Keratinocyte (primary cell): Measurements from ENCODE around the gene KCNN4. TPM values are rescaled to one million over a fixed set of nuclear protein-coding genes. Genes with fewer than 3 reads are reported as not detected.

ENCODE experiments used
- DNase-seq: peaks from one replicate; pipeline ENCODE4 v3.0.0-alpha.2; 2011; ENCODE audit warnings: low read depth, missing footprints, low spot score
- FAIRE-seq: peaks from 2 replicates; lab custom pipeline; 2011; peaks lifted over from hg19 to GRCh38; lab: Jason Lieb, UNC
- H2AFZ ChIP-seq: 2 replicates; pipeline ENCODE4 v1.6.0; 2012; ENCODE audit warnings: low read length, control low read depth, inconsistent platforms; ENCODE audit not compliant: control insufficient read depth
- H3K27ac ChIP-seq: 2 replicates; pipeline ENCODE4 v1.5.1; 2011; ENCODE audit warnings: low read length; ENCODE audit not compliant: control insufficient read depth, insufficient read depth
- H3K27me3 ChIP-seq: 3 replicates; pipeline ENCODE4 v1.6.0; 2011; ENCODE audit warnings: low read length; ENCODE audit not compliant: control insufficient read depth, insufficient read depth; ENCODE audit errors: extremely low read depth
- H3K36me3 ChIP-seq, 2 experiments: 2 replicates in 1 of 2; 3 replicates in 1 of 2; pipeline ENCODE4 v1.5.1; 2011; ENCODE audit warnings: low read length in 2 of 2, mild to moderate bottlenecking in 1 of 2; ENCODE audit not compliant: control insufficient read depth in 2 of 2, insufficient read depth in 2 of 2; ENCODE audit errors: extremely low read depth in 1 of 2
- H3K4me1 ChIP-seq: 3 replicates; pipeline ENCODE4 v1.5.1; 2011; ENCODE audit warnings: low read length; ENCODE audit not compliant: control insufficient read depth, insufficient read depth; ENCODE audit errors: extremely low read depth
- H3K4me2 ChIP-seq: 3 replicates; pipeline ENCODE4 v1.6.0; 2011; ENCODE audit warnings: low read depth, low read length; ENCODE audit not compliant: control insufficient read depth, insufficient read depth; ENCODE audit errors: extremely low read depth
- H3K4me3 ChIP-seq, 3 experiments: fragments of 200-600 bp in 1 of 3; sonication (generic) in 1 of 3; 2 replicates in 2 of 3; 3 replicates in 1 of 3; pipeline ENCODE4 v1.5.1; 2011 to 2016; ENCODE audit warnings: low read length in 3 of 3, mild to moderate bottlenecking in 3 of 3, control low read depth in 2 of 3, inconsistent platforms in 1 of 3, low read depth in 1 of 3, mixed read lengths in 1 of 3, mixed run types in 1 of 3, moderate library complexity in 1 of 3; ENCODE audit not compliant: control insufficient read depth in 2 of 3, insufficient read depth in 2 of 3; ENCODE audit errors: extremely low read depth in 1 of 3
- H3K79me2 ChIP-seq: 2 replicates; pipeline ENCODE4 v1.6.0; 2012; ENCODE audit warnings: low read length; ENCODE audit not compliant: control insufficient read depth, insufficient read depth
- H3K9ac ChIP-seq: 3 replicates; pipeline ENCODE4 v1.6.0; 2011; ENCODE audit warnings: low read length; ENCODE audit not compliant: control insufficient read depth, insufficient read depth; ENCODE audit errors: extremely low read depth
- H3K9me1 ChIP-seq: 3 replicates; pipeline ENCODE4 v1.6.0; 2011; ENCODE audit warnings: low read length; ENCODE audit not compliant: control insufficient read depth, insufficient read depth; ENCODE audit errors: extremely low read depth
- H3K9me3 ChIP-seq: 2 replicates; pipeline ENCODE4 v1.5.1; 2012; ENCODE audit warnings: low read depth, low read length; ENCODE audit not compliant: control insufficient read depth
- H4K20me1 ChIP-seq: 3 replicates; pipeline ENCODE4 v1.6.0; 2011; ENCODE audit warnings: low read length; ENCODE audit not compliant: control insufficient read depth, insufficient read depth; ENCODE audit errors: extremely low read depth
- EZH2 ChIP-seq: IDR thresholded peaks from one replicate; pipeline ENCODE4 v1.6.1; 2012; ENCODE audit warnings: inconsistent platforms, mild to moderate bottlenecking, low read length, moderate library complexity
- dilution Hi-C: fragments of 300-500 bp; cut with MboI; formaldehyde crosslinking; loops from one replicate; pipeline ENCODE4 v1.7.0; 2020; ENCODE audit warnings: low sequenced_read_pairs; ENCODE audit not compliant: extremely low pct_ligation_motif_present
- polyA plus RNA-seq, 5 experiments: library from polyadenylated mRNA; depleted of rRNA in 3 of 5; stranded (reverse) in 3 of 5; stranded (forward) in 1 of 5; unstranded in 1 of 5; fragments of >200 nt; gene quantifications; 1 replicate in 1 of 5; 2 replicates in 3 of 5; 3 replicates in 1 of 5; pipeline versions ENCODE4 v1.2.1 to v1.2.3, GENCODE V29; 2011 to 2012; ENCODE audit warnings: missing spikeins in 2 of 5, low read depth in 1 of 5, low replicate concordance in 1 of 5
- TF ChIP-seq, protein P1 (sequence below), 3 experiments: IDR thresholded peaks in 1 of 3; conservative IDR thresholded peaks in 1 of 3; optimal IDR thresholded peaks in 1 of 3; 2 replicates in 2 of 3; 3 replicates in 1 of 3; pipeline versions ENCODE3 to v1.5.1; 2011; ENCODE audit warnings: low read length in 3 of 3, mild to moderate bottlenecking in 3 of 3, moderate library complexity in 2 of 3, control low read depth in 1 of 3, inconsistent platforms in 1 of 3; ENCODE audit not compliant: insufficient read depth in 2 of 3; ENCODE audit errors: extremely low read depth in 1 of 3

Gene KCNN4
- polyA plus RNA-seq, 1 donor (not counting 4 experiments of a cell fraction or from before 2014, with no cell fraction given) = 9.8 TPM

DNA sequence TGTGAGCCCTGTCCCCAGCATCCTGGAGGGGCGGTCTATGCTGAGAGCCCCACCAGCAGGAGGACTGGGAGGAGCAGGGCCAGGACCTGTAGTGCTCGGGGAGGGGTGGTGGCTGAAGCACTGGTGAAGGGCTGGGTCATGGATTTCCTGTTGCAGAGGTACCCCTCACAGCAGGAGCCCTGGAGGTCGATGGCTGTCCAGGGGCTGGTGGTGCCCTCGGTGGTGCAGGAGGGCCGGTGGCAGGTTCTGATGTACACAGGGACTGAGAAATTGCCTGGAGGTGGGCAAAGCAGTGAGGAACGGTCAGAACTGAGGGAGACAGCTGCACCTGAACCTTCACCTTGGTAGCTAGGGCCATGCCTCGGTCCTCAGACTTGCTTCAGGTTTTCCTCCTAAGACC lies 16.8 kb upstream of the KCNN4 start:
- no peak overlapping the region for H3K27ac ChIP-seq
- TF ChIP-seq, protein P1, sequence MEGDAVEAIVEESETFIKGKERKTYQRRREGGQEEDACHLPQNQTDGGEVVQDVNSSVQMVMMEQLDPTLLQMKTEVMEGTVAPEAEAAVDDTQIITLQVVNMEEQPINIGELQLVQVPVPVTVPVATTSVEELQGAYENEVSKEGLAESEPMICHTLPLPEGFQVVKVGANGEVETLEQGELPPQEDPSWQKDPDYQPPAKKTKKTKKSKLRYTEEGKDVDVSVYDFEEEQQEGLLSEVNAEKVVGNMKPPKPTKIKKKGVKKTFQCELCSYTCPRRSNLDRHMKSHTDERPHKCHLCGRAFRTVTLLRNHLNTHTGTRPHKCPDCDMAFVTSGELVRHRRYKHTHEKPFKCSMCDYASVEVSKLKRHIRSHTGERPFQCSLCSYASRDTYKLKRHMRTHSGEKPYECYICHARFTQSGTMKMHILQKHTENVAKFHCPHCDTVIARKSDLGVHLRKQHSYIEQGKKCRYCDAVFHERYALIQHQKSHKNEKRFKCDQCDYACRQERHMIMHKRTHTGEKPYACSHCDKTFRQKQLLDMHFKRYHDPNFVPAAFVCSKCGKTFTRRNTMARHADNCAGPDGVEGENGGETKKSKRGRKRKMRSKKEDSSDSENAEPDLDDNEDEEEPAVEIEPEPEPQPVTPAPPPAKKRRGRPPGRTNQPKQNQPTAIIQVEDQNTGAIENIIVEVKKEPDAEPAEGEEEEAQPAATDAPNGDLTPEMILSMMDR (optimal IDR thresholded peaks at IDR 0.05 in 1 of 3, IDR thresholded peaks at IDR 0.05 in 1 of 3, conservative IDR thresholded peaks at IDR 0.05 in 1 of 3; ENCODE audit: extremely low read depth in 1 of 3, insufficient read depth in 2 of 3, low read length in 3 of 3) = no peak
- no peaks in the 10 kb centered on the region for H3K9me1 ChIP-seq
- no peaks in the 10 kb centered on the region for H4K20me1 ChIP-seq
- H3K9ac ChIP-seq = no peak overlapping the region
- dilution Hi-C loops = no loop called here
- FAIRE-seq (no peak), DNase-seq (no peak)
- no peak overlapping the region for H3K4me2 ChIP-seq
- no peak overlapping the region for H3K4me3 ChIP-seq
- no peaks in the 10 kb centered on the region for H3K9me3 ChIP-seq
- H2AFZ ChIP-seq = no peak overlapping the region
- H3K79me2 ChIP-seq = no peaks in the 10 kb centered on the region
- no peaks in the 10 kb centered on the region for H3K27me3 ChIP-seq
- H3K4me1 ChIP-seq = peaks cover 13% of the 10 kb centered on the region
- H3K36me3 ChIP-seq = no peaks in the 10 kb centered on the region

DNA sequence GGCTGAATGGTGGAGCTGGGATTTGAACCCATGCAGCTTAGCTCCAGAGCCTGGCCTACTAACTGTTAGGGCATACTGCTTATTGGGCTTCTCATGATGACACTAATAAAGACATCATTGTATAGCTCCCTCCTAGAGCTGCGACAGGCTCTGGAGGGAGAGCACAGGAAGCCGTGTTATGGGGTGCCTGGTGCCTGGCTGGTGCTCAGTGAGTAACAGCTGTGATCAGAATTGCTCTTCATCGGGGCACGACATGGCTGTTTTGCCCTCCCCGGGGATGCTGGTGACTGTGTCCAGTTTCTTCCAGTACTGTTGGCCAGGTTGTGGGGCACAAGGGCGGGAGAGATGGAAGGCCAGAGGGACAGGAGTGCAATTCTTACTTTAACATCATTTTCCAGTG lies 16.3 kb upstream of the KCNN4 start:
- Histone ChIP-seq H3K27ac (no peak overlapping the region), H3K9me3 (no peaks in the 10 kb centered on the region), H3K27me3 (no peaks in the 10 kb centered on the region), H3K79me2 (no peaks in the 10 kb centered on the region), H2AFZ (no peak overlapping the region), H3K4me1 (peaks cover 13% of the 10 kb centered on the region), H3K4me3 (no peak overlapping the region), H3K36me3 (no peaks in the 10 kb centered on the region), H3K4me2 (no peak overlapping the region), H3K9ac (no peak overlapping the region), H4K20me1 (no peaks in the 10 kb centered on the region), H3K9me1 (no peaks in the 10 kb centered on the region)
- DNase-seq (no peak), FAIRE-seq (no peak)
- TF ChIP-seq, protein P1 (optimal IDR thresholded peaks at IDR 0.05 in 1 of 3, IDR thresholded peaks at IDR 0.05 in 1 of 3, conservative IDR thresholded peaks at IDR 0.05 in 1 of 3; ENCODE audit: extremely low read depth in 1 of 3, insufficient read depth in 2 of 3, low read length in 3 of 3) = no peak
- no peak for TF ChIP-seq EZH2
- dilution Hi-C loops = no loop called here
